NCI-H510A treated with DMSO at 0.1 percent for 48 hours (cell line): ENCODE data around the gene IDH1.
"Not testable (repeated sequence)": the region's sequence is repeated elsewhere in the genome, so short reads cannot be mapped to it uniquely, and the experiment has no call there.

Experiments used
- DNase-seq: peaks from one replicate; lab custom pipeline; 2025; lab: John Stamatoyannopoulos, UW

The IDH1 gene

DNA sequence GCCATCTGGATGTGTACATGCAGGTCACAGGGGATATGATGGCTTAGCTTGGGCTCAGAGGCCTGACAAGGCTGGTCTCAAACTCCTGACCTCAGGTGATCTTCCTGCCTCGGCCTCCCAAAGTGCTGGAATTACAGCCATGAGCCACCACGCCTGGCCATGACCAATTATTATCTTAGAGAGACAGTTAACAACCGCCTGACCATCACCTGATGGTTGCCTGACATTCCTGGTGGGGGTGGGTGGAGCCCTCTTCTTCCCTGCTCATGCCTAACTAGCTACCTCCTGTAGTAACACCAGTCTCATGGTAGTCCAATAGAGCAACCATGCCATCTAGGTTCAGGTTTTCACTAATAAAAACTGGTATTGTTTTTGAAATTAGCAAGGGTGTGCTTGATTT is 33.0 kb downstream of the IDH1 start:
- DNase-seq, result not testable (repeated sequence)

- no peak for DNase-seq
These were observed 44.0 kb downstream of the IDH1 start for GRCh38 chr2:208210688-208211451.

GRCh38 chr2:208208335-208209085 is 46.4 kb downstream of the IDH1 start:
- DNase-seq, result no peak

DNA sequence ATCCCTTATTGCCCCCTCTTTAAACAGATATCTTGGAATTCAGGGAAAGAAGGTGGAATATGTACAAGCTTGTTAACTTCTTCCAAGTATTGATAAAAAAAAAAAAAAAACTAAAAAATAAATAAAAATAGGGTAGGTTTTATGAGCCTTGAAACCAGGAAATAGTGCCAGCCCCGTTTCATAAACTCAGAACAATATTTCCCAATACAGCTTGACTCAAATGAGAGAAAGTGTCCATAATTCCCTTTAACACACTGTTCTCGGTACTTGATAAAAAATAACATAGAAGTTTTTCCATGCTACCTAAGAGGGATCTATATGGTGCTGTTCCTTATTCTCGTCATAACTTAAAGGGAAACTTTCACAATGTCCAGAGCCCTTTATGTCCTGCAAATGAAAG is 47.1 kb downstream of the IDH1 start:
- no peak for DNase-seq

DNA sequence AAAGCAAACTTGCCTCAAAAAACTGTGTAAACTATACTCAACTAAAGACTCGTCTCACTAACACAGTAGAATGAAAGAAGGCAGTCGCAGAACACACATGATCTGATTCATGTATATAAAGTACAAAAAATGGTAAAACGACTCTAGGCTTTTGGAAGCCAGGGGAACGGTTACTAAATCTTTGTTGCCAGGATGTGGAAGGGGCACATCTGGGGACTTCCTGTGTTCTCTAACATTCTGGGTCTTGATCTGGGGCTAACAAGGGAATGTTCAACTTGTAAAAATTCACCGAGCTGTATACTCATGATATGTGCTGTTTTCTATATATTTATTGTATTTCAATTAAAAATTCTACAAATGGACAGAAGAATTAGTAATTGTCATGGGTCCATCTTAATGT is 50.7 kb downstream of the IDH1 start:
- no peak for DNase-seq

DNA sequence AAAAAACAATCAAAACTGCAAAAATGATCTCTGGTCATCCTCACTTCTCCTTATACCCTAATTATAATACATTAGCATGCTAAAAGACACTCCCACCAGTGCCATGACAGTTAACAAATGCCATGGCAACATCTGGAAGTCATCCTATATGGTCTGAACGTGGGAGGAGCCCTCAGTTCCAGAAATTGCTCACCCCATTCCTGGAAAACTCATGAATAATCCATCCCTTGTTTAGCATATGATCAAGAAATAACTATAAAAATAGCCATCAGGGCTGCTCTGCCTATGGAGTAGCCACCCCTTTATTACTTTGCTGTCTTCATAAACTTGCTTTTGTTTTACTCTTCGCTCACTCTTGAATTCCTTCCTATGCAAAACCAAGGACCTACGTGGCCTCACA is 59.3 kb downstream of the IDH1 start:
- no peak for DNase-seq

- DNase-seq, result no peak
These were observed 62.1 kb downstream of the IDH1 start for GRCh38 chr2:208192611-208193236.

- no peak for DNase-seq
These were observed 64.9 kb downstream of the IDH1 start, which contains the start of gene C2orf80 for GRCh38 chr2:208189810-208190503. TSS of gene C2orf80 (minus strand) at chr2:208190030. CDS start at chr2:208186986, 3,044 bp downstream.

GRCh38 chr2:208189069-208189809 is 65.6 kb downstream of the IDH1 start:
- no peak for DNase-seq

GRCh38 chr2:208186893-208187292 is 68.0 kb downstream of the IDH1 start:
- no peak for DNase-seq

GRCh38 chr2:208186465-208186864 is 68.4 kb downstream of the IDH1 start:
- no peak for DNase-seq
